Stimulated activated CD8-positive, alpha-beta memory T cell treated with anti-CD3 and anti-CD28 coated beads, Interleukin-7, amount 100 ng/mL, for 4 hours (primary cell): ENCODE results near the gene KIF3B.
"Not testable (repeated sequence)": the region's sequence is repeated elsewhere in the genome, so short reads cannot be mapped to it uniquely, and the experiment has no call there.

Source experiments
- DNase-seq, 2 donors: peaks; one replicate each; pipeline ENCODE4 v3.0.0-alpha.2; 2020; ENCODE audit warnings: low read depth in 2 of 2

Gene KIF3B

DNA sequence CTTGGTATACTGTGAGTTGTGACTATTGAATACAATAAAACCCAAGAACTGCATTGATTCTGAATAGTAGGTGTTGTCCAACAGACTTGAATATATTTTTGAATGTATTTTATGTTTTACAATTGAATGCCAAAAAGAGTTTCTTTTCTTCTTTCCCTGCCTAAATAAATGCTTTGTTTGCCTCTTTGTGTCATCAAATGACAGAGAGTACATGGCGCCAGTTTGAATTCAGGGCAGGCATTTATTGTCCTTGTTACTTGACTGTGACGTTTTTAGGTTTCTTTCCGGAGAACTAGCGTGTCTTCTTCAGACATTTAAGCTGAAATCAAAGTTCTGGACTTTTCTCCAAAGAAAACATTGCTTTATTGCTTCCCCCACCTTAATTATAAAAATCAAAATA is 16.6 kb downstream of the KIF3B start:
- no peak for DNase-seq

GRCh38 chr20:32296412-32296811 is 19.0 kb downstream of the KIF3B start:
- no peak for DNase-seq

GRCh38 chr20:32296819-32297420 is 19.5 kb downstream of the KIF3B start:
- no peak for DNase-seq

DNA sequence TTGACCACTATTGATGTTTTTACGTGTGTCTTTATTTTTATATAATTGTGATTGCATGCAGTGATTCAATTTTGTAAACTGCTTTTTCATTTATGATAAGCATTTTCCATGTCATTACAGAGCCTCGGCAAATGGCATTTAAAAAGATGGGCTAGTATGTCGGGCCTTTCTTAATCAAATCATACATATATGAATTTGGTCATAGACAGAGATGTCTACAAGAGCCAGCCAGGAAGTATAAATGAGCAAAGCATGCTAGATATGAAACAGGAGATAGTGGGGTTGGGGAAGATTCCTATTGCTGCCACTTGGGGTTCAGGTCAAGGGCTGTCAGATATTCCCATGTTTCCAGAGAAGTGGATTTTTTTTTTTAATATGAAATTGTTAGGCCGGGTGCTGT is 20.0 kb downstream of the KIF3B start:
- DNase-seq = no peak

GRCh38 chr20:32300647-32301046 is 23.2 kb downstream of the KIF3B start:
- DNase-seq = no peak

DNA sequence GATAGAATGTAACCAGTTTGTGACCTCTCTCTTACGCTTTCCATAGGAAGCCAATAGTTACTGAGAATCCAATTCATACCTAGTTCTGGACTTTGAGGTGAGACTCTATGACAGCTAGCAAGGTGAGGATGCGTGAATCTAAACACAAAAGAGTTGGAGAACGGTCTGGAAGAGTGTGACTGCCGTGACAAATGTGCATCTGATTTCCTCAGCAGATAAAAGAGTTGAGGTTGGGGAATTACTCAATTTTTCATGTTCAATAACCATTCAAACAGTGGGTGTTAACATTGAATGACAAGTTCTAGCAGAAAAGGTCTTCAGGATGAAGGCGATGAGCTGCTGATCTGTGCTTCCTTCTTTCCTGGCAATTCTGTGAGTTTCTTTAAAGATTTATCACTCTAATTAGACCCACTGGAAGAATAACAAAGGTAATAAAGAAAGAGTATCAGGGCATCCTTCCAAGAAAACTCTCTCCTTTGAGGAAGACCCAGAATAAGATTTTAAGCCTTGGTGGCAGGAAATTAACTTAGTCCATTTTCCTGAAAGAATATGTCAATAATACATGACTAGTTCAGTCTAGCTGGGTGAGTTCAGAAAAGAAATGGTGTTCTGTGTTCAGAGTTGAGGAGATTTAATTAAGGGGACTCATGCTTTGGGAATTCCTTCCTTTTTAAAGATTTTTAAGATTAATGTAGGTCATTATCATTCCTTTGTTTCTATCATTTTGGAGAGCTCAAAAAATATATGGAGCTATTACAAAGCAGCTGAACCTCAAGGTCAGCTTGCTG is 24.5 kb downstream of the KIF3B start:
- DNase-seq = no peak

GRCh38 chr20:32302507-32302872 is 25.0 kb downstream of the KIF3B start:
- no peak for DNase-seq

DNA sequence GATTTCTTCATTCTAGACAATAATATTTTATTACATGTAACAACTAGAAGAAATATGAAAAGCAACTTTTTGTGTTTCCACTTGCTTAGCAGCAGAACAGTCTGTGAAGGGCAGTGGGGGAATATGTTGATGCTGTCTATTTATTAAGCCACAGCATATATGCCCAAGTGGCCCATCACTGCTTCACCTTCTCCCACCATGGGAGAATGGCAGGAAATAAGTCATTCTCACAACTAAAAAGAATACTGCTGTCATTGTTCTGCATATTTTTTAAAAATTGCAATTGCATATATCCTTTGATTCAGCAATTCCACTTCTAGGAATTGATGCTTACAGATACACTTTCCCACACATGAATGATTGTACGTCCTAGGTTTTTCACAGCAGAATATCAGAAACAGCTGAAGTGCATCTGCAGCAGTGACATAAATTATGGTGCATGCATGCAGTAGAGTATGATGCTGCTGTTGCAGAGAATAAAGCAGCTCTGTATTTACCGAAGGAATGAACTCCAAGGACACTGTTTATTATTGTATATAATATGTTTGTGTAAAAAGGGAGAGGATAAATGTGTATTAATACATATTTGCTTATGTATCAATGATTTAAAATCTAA is 26.8 kb downstream of the KIF3B start:
- DNase-seq = no peak

- no peak for DNase-seq
Observed at GRCh38 chr20:32312718-32313424, 35.4 kb downstream of the KIF3B start.

DNA sequence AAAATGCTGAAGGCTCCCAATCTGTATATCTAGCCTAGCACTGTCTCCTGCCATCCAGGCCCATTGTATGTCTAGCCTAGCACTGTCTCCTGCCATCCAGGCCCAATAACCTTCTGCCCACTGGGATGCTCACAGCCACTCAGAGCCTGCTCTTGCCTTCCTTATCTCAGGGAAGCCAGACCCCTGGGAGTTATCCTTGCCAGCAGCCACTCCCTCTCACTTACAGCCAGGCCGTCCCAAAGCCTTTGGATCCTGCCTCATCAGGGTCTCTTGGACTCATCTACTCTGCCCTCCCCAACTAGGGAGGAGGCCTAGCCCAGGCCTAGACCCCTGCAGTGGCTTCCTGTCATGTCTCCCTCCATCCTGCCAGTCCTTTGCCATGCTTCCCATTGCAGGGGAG is 37.3 kb downstream of the KIF3B start:
- no peak for DNase-seq

DNA sequence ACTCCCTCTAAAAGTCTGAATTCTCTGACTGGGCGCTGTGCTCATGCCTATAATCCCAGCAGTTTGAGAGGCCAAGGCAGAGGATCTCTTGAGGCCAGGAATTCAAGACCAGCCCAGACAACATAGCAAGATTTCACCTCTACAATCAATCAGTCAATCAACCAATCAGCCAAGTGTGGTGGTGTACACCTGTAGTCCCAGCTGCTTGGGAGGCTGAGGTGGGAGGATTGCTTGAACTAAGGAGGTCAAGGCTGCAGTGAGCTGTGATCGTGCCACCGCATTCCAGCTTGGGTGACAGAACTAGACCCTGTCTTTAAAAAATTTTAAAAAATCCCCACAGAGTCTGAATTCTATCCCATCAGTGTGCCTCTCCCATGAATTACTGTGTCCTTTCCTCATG is 37.9 kb downstream of the KIF3B start:
- DNase-seq = no peak

DNA sequence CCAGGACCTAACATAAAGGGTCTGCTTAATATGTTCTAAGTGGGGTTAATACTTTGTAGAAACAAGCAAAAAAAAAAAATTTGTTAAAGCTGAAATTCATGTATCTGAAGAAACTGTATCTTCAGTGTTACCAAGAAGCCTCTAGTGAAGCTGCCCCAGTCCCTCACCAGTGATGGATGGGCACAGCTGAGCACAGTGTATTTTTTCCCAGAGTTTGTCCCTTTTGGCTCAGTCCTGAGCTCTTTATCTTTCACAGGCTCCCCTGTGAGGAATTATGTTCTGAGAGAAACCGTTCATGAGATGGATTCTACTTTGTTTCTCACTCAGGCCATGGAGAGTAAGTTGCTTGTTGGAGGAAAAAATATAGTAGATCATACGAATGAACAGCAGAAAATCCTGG is 38.4 kb downstream of the KIF3B start:
- no peak for DNase-seq

GRCh38 chr20:32316667-32317066 is 39.2 kb downstream of the KIF3B start:
- DNase-seq = no peak

- no peak for DNase-seq
Observed at GRCh38 chr20:32319100-32319499, 41.6 kb downstream of the KIF3B start.

GRCh38 chr20:32320305-32320704 is 42.9 kb downstream of the KIF3B start:
- no peak for DNase-seq

- DNase-seq = no peak
Observed at GRCh38 chr20:32321390-32321789, 43.9 kb downstream of the KIF3B start.

GRCh38 chr20:32322260-32322659 is 44.8 kb downstream of the KIF3B start:
- not testable (repeated sequence) for DNase-seq

GRCh38 chr20:32323761-32324160 is 46.3 kb downstream of the KIF3B start:
- DNase-seq = not testable (repeated sequence)

DNA sequence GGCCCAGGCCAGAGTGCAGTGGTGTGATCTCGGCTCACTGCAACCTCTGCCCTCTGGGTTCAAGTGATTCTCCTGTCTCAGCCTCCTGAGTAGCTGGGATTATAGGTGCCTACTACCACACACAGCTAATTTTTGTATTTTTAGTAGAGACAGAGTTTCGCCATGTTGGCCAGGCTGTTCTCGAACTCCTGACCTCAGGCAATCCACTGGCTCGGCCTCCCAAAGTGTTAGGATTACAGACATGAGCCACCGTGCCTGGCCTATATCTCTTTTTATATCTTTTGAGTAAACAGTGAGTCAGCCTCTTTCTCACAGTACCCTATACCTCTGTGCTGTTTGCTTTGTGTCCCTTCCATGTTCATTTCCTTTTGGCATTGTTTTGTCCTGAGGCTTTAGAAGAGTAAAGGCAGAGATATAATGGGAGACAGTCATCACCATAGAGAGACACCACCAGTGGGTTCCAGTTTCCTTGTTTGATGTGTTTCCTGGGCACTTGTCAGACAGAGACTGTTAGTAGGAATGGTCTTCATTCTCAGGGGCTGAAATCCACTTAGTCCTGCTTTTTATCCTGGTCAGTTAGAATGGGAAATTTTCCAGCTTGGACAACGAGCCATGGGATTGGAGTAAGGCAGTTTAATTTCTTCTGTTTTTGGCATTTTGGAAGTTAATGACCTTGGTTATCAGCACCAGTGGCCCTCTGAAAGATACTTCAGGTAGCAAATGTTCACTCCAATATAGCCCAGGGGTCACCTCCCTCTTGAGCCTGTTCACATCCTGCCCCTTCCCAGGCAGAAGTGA is 48.5 kb downstream of the KIF3B start:
- DNase-seq = no peak

GRCh38 chr20:32326504-32326845 is 49.0 kb downstream of the KIF3B start:
- no peak for DNase-seq

- no peak for DNase-seq
Observed at GRCh38 chr20:32327087-32327681, 49.7 kb downstream of the KIF3B start.
